K562 (cell line): ENCODE measurements around the gene TRMT1. TPM values are rescaled to one million over a fixed set of nuclear protein-coding genes. Genes with fewer than 3 reads are reported as not detected.
A peak's percentile ranks its signal among the peaks of the same experiment; 100 is the strongest.

Experiments
- BRF2 ChIP-seq: IDR thresholded peaks from 3 replicates; pipeline ENCODE4 v1.6.1; 2011; ENCODE audit warnings: borderline replicate concordance, mild to moderate bottlenecking; ENCODE audit not compliant: insufficient read length, insufficient read depth
- E2F3 ChIP-seq: fragments of 250-450 bp; sonication (Bioruptor Pico); IDR thresholded peaks from 2 replicates; pipeline ENCODE4 v1.4.0; 2020; ENCODE audit warnings: mild to moderate bottlenecking
- MEF2D ChIP-seq: conservative IDR thresholded peaks from 2 replicates; pipeline ENCODE4 v1.6.1; 2016; ENCODE audit warnings: low read depth, missing genetic modification characterization, missing compliant biosample characterization
- SMAD4 ChIP-seq: fragments of 250-450 bp; sonication (Bioruptor Pico); conservative IDR thresholded peaks from 2 replicates; pipeline ENCODE4 v1.8.0; 2021; ENCODE audit warnings: inconsistent platforms, mild to moderate bottlenecking, moderate library complexity
- TRIM28 ChIP-seq: fragments of 450-650 bp; IDR thresholded peaks from 2 replicates; pipeline ENCODE4 v1.6.1; 2017
- ZKSCAN3 ChIP-seq: fragments of 250-450 bp; sonication (Bioruptor Pico); IDR thresholded peaks from 2 replicates; pipeline ENCODE4 v1.4.0; 2020
- ZNF384 ChIP-seq: IDR thresholded peaks from 2 replicates; pipeline ENCODE4 v1.6.1; 2012; ENCODE audit warnings: low read depth, low read length, improper control_type of control experiment
- ZNF592 ChIP-seq: fragments of 450-650 bp; IDR thresholded peaks from 2 replicates; pipeline ENCODE4 v1.6.1; 2017; ENCODE audit warnings: antibody characterized with exemption, mild to moderate bottlenecking
- ZNF609 ChIP-seq: sonication (generic); formaldehyde crosslinking; IDR thresholded peaks from 2 replicates; pipeline ENCODE4 v1.8.1; 2023; ENCODE audit warnings: missing genetic modification reagents, mild to moderate bottlenecking, borderline replicate concordance
- polyA plus RNA-seq, 8 experiments: library from polyadenylated mRNA; depleted of rRNA in 4 of 8; stranded (reverse) in 5 of 8; unstranded in 3 of 8; fragments of >200 nt; fragmentation: Nextera tagmentation in 2 of 8; fragmentation: Illumina TruSeq in 1 of 8; extraction: Ambion mirVana in 2 of 8; extraction: Trizol in 1 of 8; gene quantifications; 2 replicates each; pipeline versions ENCODE4 v1.2.1 to v1.2.3, GENCODE V29; 2011 to 2014; ENCODE audit warnings: inconsistent platforms in 1 of 8, missing spikeins in 1 of 8
- total RNA-seq, 7 experiments: library from RNA; depleted of rRNA in 6 of 7; stranded (reverse); fragments of >200 nt in 6 of 7; fragmentation: Illumina TruSeq in 2 of 7; extraction: Trizol in 2 of 7; gene quantifications; 2 replicates each; pipeline versions ENCODE4 v1.2.1 to v1.2.3, GENCODE V29; 2011 to 2021; ENCODE audit warnings: low replicate concordance in 1 of 7
- TF ChIP-seq, protein P1 (sequence below): conservative IDR thresholded peaks from 2 replicates; pipeline ENCODE4 v1.6.1; 2011; ENCODE audit warnings: low read depth, mild to moderate bottlenecking, low read length; ENCODE audit not compliant: control insufficient read depth
- TF ChIP-seq, protein P2 (sequence below): fragments of 250-450 bp; sonication (Bioruptor Pico); IDR thresholded peaks from 2 replicates; pipeline ENCODE4 v1.9.0; 2021; ENCODE audit warnings: mild to moderate bottlenecking
- TF ChIP-seq, protein P3 (sequence below): fragments of 450-650 bp; formaldehyde crosslinking; IDR thresholded peaks from 2 replicates; pipeline ENCODE4 v1.4.0; 2020; ENCODE audit warnings: mild to moderate bottlenecking, mixed read lengths

Gene TRMT1
- total and polyA plus RNA-seq, 9 of the 15 experiments (the other 6 are each of a cell fraction or from before 2014, with no cell fraction given) = 5.8 to 158 (median 54.3) TPM

DNA sequence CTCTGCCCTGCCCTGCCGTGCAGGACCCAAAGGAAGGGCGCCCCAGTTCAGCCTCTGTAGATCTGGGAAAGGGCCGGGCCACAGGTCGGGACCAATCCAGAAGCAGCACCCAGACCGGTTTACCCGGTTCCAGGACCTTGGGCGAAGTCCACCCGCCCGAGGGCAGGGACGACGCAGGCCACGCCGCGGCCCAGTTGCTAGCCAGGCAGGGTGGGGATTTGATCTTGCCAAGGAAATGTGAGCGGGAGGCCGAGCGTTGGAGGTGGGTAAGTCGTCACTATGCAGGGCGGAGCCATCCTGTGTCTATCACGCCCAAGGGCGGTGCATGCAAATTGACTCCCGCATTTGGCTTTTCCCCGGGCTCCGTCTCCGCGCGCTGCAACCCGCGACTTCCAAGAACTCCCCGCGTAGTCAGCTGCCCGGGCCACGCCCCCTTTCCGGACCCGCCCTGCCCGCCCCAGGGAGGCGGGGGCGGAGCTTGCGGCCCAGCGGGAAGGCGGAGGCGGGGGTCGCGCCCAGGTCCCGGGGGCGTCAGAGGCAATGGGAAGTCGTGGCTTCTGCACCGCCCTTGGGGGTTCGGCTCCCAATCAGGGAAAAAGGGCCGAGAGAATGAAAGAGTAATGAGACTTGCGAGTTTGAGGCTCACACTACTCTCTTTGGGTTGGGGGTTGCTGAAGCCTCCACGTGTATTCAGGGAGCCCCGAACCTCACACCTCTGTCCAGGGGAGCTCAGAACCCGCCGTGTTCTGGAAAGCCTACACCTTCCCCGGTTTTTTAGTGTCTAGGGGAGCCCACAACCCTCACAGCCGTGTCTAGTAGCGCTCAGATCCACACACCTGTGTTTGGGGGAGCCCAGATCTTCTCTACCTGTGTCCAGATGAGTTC, 46.4 kb upstream of the TRMT1 start (continued):
- TF ChIP-seq ZNF592 (peak; percentile 73), SMAD4 (CRISPR knock-in tag) (no peak), ZKSCAN3 (CRISPR knock-in tag) (no peak), ZNF384 (no peak), ZNF609 (CRISPR knock-in tag) (0 out of 2 replicates have a peak, but pooled peaks have one; percentile 30), MEF2D (tag) (no peak), E2F3 (peak; percentile 56; the same call in 1 of the 2 replicates), BRF2 (no peak), TRIM28 (0 out of 2 replicates have a peak, but pooled peaks have one; percentile 20)
- TF ChIP-seq, protein P1, sequence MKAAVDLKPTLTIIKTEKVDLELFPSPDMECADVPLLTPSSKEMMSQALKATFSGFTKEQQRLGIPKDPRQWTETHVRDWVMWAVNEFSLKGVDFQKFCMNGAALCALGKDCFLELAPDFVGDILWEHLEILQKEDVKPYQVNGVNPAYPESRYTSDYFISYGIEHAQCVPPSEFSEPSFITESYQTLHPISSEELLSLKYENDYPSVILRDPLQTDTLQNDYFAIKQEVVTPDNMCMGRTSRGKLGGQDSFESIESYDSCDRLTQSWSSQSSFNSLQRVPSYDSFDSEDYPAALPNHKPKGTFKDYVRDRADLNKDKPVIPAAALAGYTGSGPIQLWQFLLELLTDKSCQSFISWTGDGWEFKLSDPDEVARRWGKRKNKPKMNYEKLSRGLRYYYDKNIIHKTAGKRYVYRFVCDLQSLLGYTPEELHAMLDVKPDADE = no peak
- TF ChIP-seq, protein P2, sequence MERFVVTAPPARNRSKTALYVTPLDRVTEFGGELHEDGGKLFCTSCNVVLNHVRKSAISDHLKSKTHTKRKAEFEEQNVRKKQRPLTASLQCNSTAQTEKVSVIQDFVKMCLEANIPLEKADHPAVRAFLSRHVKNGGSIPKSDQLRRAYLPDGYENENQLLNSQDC (CRISPR knock-in tag) = no peak
- TF ChIP-seq, protein P3, sequence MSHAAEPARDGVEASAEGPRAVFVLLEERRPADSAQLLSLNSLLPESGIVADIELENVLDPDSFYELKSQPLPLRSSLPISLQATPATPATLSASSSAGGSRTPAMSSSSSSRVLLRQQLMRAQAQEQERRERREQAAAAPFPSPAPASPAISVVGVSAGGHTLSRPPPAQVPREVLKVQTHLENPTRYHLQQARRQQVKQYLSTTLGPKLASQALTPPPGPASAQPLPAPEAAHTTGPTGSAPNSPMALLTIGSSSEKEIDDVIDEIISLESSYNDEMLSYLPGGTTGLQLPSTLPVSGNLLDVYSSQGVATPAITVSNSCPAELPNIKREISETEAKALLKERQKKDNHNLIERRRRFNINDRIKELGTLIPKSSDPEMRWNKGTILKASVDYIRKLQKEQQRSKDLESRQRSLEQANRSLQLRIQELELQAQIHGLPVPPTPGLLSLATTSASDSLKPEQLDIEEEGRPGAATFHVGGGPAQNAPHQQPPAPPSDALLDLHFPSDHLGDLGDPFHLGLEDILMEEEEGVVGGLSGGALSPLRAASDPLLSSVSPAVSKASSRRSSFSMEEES (CRISPR knock-in tag) = no peak
